A549 (cell line): ENCODE data around the gene ACVR1C.

Source experiments
- BCL3 ChIP-seq: fragments of >200 bp; sonication (Bioruptor Twin); formaldehyde crosslinking; IDR thresholded peaks from 3 replicates; pipeline ENCODE4 v1.6.1; 2016
- CHD2 ChIP-seq: fragments of 150-350 bp; IDR thresholded peaks from 2 replicates; pipeline ENCODE4 v1.6.1; 2014; ENCODE audit warnings: low read length; ENCODE audit not compliant: partially characterized antibody
- ELK1 ChIP-seq: fragments of 150-350 bp; IDR thresholded peaks from 2 replicates; pipeline ENCODE4 v1.6.1; 2014; ENCODE audit warnings: low read depth, mild to moderate bottlenecking, low read length
- EP300 ChIP-seq, 2 experiments: fragments of >200 bp; sonication (Bioruptor Twin); formaldehyde crosslinking; IDR thresholded peaks; 2 replicates in 1 of 2; 3 replicates in 1 of 2; pipeline ENCODE4 v1.6.1; 2016 to 2017
- ESRRA ChIP-seq: fragments of 150-350 bp; IDR thresholded peaks from 2 replicates; pipeline ENCODE4 v1.6.1; 2014; ENCODE audit warnings: mild to moderate bottlenecking, low read length, borderline replicate concordance
- HOXA7 ChIP-seq: fragments of 250-450 bp; sonication (Bioruptor Pico); IDR thresholded peaks from 2 replicates; pipeline ENCODE4 v1.5.0; 2020; ENCODE audit warnings: mild to moderate bottlenecking, moderate library complexity
- MAFK ChIP-seq: fragments of 450-650 bp; IDR thresholded peaks from 2 replicates; pipeline ENCODE4 v1.6.1; 2014; ENCODE audit not compliant: partially characterized antibody
- NR3C1 ChIP-seq: fragments of >200 bp; sonication (Bioruptor Twin); formaldehyde crosslinking; IDR thresholded peaks from 3 replicates; pipeline ENCODE4 v1.6.1; 2017
- POLR2A ChIP-seq: IDR thresholded peaks from 2 replicates; pipeline ENCODE4 v1.6.1; 2012; ENCODE audit warnings: mild to moderate bottlenecking, low read length
- RAD21 ChIP-seq, 2 experiments: fragments of >200 bp in 1 of 2; sonication (Bioruptor Twin) in 1 of 2; formaldehyde crosslinking in 1 of 2; IDR thresholded peaks in 1 of 2; conservative IDR thresholded peaks in 1 of 2; 2 replicates in 1 of 2; 3 replicates in 1 of 2; pipeline ENCODE4 v1.6.1; 2012 to 2018; ENCODE audit warnings: inconsistent platforms in 1 of 2
- RFX5 ChIP-seq: fragments of 450-650 bp; IDR thresholded peaks from 2 replicates; pipeline ENCODE4 v1.7.1; 2014; ENCODE audit warnings: antibody characterized with exemption, mild to moderate bottlenecking, moderate library complexity
- TF ChIP-seq, protein P1 (sequence below): fragments of >200 bp; sonication (Bioruptor Twin); formaldehyde crosslinking; IDR thresholded peaks from 3 replicates; pipeline ENCODE4 v1.5.1; 2016
- TF ChIP-seq, protein P2 (sequence below): fragments of 450-650 bp; IDR thresholded peaks from 2 replicates; pipeline ENCODE4 v1.6.1; 2014; ENCODE audit warnings: antibody characterized with exemption

DNA sequence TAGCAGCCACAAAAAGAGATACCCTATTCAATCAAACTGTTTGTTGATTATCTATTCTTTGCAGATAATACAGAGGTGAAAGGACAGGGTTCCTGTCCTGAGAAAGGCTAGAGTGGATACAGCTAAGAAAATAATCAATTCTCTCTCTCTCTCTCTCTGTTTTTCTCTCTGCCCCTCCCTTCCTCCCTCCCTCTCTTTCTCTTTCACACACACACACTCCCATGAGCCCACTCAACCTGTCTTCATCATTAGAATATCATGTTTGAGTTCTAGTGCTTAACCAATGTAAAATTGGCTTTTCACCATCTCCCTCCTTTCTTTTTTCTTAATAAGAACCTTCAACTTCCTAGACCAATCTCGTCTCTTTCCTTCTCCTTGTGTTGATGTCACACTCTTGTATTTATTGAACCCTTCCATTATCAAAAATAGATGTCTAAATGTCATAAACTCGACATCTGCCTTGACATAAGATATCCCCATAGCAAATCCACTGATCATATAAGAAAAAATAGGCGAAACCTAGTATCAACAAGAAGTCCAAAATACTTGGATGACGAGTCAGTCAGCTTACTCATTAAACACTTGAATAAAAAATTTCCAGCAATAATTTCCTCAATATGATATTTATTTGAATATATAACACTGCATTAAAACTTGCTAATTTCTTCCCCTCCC lies 141.9 kb downstream of the ACVR1C start:
- TF ChIP-seq, protein P1, sequence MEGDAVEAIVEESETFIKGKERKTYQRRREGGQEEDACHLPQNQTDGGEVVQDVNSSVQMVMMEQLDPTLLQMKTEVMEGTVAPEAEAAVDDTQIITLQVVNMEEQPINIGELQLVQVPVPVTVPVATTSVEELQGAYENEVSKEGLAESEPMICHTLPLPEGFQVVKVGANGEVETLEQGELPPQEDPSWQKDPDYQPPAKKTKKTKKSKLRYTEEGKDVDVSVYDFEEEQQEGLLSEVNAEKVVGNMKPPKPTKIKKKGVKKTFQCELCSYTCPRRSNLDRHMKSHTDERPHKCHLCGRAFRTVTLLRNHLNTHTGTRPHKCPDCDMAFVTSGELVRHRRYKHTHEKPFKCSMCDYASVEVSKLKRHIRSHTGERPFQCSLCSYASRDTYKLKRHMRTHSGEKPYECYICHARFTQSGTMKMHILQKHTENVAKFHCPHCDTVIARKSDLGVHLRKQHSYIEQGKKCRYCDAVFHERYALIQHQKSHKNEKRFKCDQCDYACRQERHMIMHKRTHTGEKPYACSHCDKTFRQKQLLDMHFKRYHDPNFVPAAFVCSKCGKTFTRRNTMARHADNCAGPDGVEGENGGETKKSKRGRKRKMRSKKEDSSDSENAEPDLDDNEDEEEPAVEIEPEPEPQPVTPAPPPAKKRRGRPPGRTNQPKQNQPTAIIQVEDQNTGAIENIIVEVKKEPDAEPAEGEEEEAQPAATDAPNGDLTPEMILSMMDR = no peak
- no peak for TF ChIP-seq POLR2A
- no peak for TF ChIP-seq RAD21 (conservative IDR thresholded peaks at IDR 0.05 in 1 of 2, IDR thresholded peaks at IDR 0.05 in 1 of 2)
- no peak for TF ChIP-seq NR3C1
- TF ChIP-seq MAFK = no peak
- TF ChIP-seq, protein P2, sequence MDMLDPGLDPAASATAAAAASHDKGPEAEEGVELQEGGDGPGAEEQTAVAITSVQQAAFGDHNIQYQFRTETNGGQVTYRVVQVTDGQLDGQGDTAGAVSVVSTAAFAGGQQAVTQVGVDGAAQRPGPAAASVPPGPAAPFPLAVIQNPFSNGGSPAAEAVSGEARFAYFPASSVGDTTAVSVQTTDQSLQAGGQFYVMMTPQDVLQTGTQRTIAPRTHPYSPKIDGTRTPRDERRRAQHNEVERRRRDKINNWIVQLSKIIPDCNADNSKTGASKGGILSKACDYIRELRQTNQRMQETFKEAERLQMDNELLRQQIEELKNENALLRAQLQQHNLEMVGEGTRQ = no peak
- TF ChIP-seq RFX5 = no peak
- TF ChIP-seq ELK1 = no peak
- no peak for TF ChIP-seq CHD2
- no peak for TF ChIP-seq ESRRA
- TF ChIP-seq HOXA7 = no peak
- TF ChIP-seq BCL3 = no peak
- no peak for TF ChIP-seq EP300 (IDR thresholded peaks at IDR 0.05)
